CD4-positive, CD25-positive, alpha-beta regulatory T cell (primary cell): Measurements from ENCODE around the gene CFAP299. TPM values are rescaled to one million over a fixed set of nuclear protein-coding genes. Genes with fewer than 3 reads are reported as not detected.

ENCODE experiments used
- ATAC-seq, 2 donors: fragments of 150-1000 bp; cut with Tn5 transposase; one replicate each; pipeline ENCODE4 v1.10.0; 2021; ENCODE audit warnings: low read depth in 2 of 2, moderate number of reproducible peaks in 2 of 2, moderate library complexity in 1 of 2
- DNase-seq, 3 donors: peaks; one replicate each; pipeline versions ENCODE4 v3.0.0 to v3.0.0-alpha.2; 2012 to 2022; ENCODE audit warnings: mixed read lengths in 1 of 3
- H3K27ac ChIP-seq: one replicate; pipeline ENCODE4 v1.7.0; 2013; ENCODE audit warnings: mild to moderate bottlenecking, low read length; ENCODE audit not compliant: insufficient read depth, poor library complexity, severe bottlenecking
- H3K27me3 ChIP-seq: one replicate; pipeline ENCODE4 v1.7.0; 2013; ENCODE audit warnings: low read length; ENCODE audit not compliant: control insufficient read depth, insufficient read depth
- H3K36me3 ChIP-seq: one replicate; pipeline ENCODE4 v1.7.0; 2013; ENCODE audit warnings: mild to moderate bottlenecking, low read length, moderate library complexity; ENCODE audit not compliant: control insufficient read depth, insufficient read depth
- H3K4me1 ChIP-seq: 2 replicates; pipeline ENCODE4 v1.7.0; 2013; ENCODE audit warnings: mild to moderate bottlenecking, low read length; ENCODE audit not compliant: insufficient read depth, control insufficient read depth, poor library complexity, severe bottlenecking
- H3K4me3 ChIP-seq: one replicate; pipeline ENCODE4 v1.7.0; 2013; ENCODE audit warnings: low read depth, mild to moderate bottlenecking, low read length, moderate library complexity
- H3K9me3 ChIP-seq, 2 experiments: 1 replicate in 1 of 2; 2 replicates in 1 of 2; pipeline ENCODE4 v1.7.0; 2013; ENCODE audit warnings: low read length in 2 of 2, mild to moderate bottlenecking in 1 of 2, moderate library complexity in 1 of 2; ENCODE audit not compliant: control insufficient read depth in 2 of 2
- H3K27ac Mint-ChIP-seq, 3 donors: one replicate each; pipeline ENCODE4 v1.8.0; 2020 to 2022; ENCODE audit warnings: mild to moderate bottlenecking in 3 of 3, mixed read lengths in 3 of 3, moderate library complexity in 2 of 3
- H3K27me3 Mint-ChIP-seq: one replicate; pipeline ENCODE4 v1.8.0; 2022; ENCODE audit warnings: mild to moderate bottlenecking, mixed read lengths
- H3K36me3 Mint-ChIP-seq: one replicate; pipeline ENCODE4 v1.8.0; 2020; ENCODE audit warnings: mixed read lengths
- H3K4me1 Mint-ChIP-seq, 4 donors: one replicate each; pipeline ENCODE4 v1.8.0; 2020 to 2022; ENCODE audit warnings: mixed read lengths in 4 of 4, mild to moderate bottlenecking in 1 of 4
- H3K4me3 Mint-ChIP-seq, 4 donors: one replicate each; pipeline ENCODE4 v1.8.0; 2020 to 2022; ENCODE audit warnings: mild to moderate bottlenecking in 4 of 4, mixed read lengths in 4 of 4, moderate library complexity in 3 of 4
- H3K9me3 Mint-ChIP-seq, 7 donors: one replicate each; pipeline ENCODE4 v1.8.0; 2020 to 2022; ENCODE audit warnings: mixed read lengths in 7 of 7, mild to moderate bottlenecking in 3 of 7, moderate library complexity in 2 of 7
- polyA plus RNA-seq, 4 donors: library from polyadenylated mRNA; unstranded; fragments of 300-500 nt; fragmentation: Illumina TruSeq; gene quantifications; one replicate each; pipeline ENCODE4 v1.2.3, GENCODE V29; 2021
- total RNA-seq: library from RNA; stranded (reverse); gene quantifications from one replicate; pipeline ENCODE4 v1.2.3, GENCODE V29; 2022

The CFAP299 gene
- total and polyA plus RNA-seq, 5 donors from 2014 or later = not detected

- H3K27me3 ChIP-seq = no peaks in the 10 kb centered on the region
- Mint-ChIP-seq H3K9me3 (peaks cover 0 to 2% (median 0%) of the 10 kb centered on the region in 7 donors), H3K4me3 (no peak overlapping the region), H3K27ac (no peak overlapping the region), H3K27me3 (no peaks in the 10 kb centered on the region), H3K4me1 (peaks cover 0 to 5% (median 0%) of the 10 kb centered on the region in 4 donors), H3K36me3 (no peaks in the 10 kb centered on the region)
- no peak overlapping the region for H3K27ac ChIP-seq
- H3K36me3 ChIP-seq = no peaks in the 10 kb centered on the region
- H3K4me3 ChIP-seq = no peak overlapping the region
- no peak for ATAC-seq
- DNase-seq = no peak
- H3K4me1 ChIP-seq = no peaks in the 10 kb centered on the region
- no peaks in the 10 kb centered on the region for H3K9me3 ChIP-seq
These were observed 540.1 kb downstream of the CFAP299 start for GRCh38 chr4:80875642-80876041.

DNA sequence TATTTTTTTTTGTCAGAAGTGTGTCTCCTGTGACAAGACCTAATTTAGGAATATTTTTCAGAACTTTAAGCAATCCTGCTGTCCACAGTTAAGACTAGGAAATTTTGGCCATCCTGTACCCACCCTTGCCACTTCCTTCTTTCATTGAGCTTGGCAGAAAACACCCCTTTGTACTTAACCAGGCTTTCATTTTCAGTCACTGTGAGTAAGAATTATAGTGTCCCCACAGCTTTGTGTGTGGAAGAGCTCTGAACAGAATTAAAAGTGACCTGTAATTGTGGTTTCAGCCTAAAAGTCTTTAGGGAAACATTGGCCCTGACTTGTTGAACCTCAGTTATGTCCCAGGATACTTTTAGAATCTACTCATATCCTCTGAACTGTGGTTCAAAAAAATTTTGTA is 541.3 kb downstream of the CFAP299 start:
- Histone ChIP-seq H3K36me3 (no peaks in the 10 kb centered on the region), H3K4me1 (no peaks in the 10 kb centered on the region), H3K4me3 (no peak overlapping the region), H3K27me3 (no peaks in the 10 kb centered on the region), H3K9me3 (no peaks in the 10 kb centered on the region), H3K27ac (no peak overlapping the region)
- ATAC-seq (no peak), DNase-seq (peak in 1 of 3 donors; percentile 18)
- H3K36me3 Mint-ChIP-seq = peaks cover 3% of the 10 kb centered on the region
- peaks cover 0 to 2% (median 0%) of the 10 kb centered on the region in 7 donors for H3K9me3 Mint-ChIP-seq
- no peak overlapping the region for H3K27ac Mint-ChIP-seq
- peaks cover 0 to 5% (median 0%) of the 10 kb centered on the region in 4 donors for H3K4me1 Mint-ChIP-seq
- no peaks in the 10 kb centered on the region for H3K27me3 Mint-ChIP-seq
- H3K4me3 Mint-ChIP-seq = no peak overlapping the region

- Mint-ChIP-seq H3K4me1 (peaks cover 0 to 5% (median 0%) of the 10 kb centered on the region in 4 donors), H3K9me3 (peaks cover 0 to 2% (median 0%) of the 10 kb centered on the region in 7 donors), H3K36me3 (peaks cover 4% of the 10 kb centered on the region), H3K27me3 (peaks cover 4% of the 10 kb centered on the region), H3K27ac (no peak overlapping the region), H3K4me3 (no peak overlapping the region)
- no peaks in the 10 kb centered on the region for H3K4me1 ChIP-seq
- no peak overlapping the region for H3K27ac ChIP-seq
- H3K4me3 ChIP-seq = no peak overlapping the region
- no peak for DNase-seq
- H3K9me3 ChIP-seq = no peaks in the 10 kb centered on the region
- H3K36me3 ChIP-seq = no peaks in the 10 kb centered on the region
- ATAC-seq = no peak
- H3K27me3 ChIP-seq = no peaks in the 10 kb centered on the region
These were observed 542.7 kb downstream of the CFAP299 start for GRCh38 chr4:80878218-80878617.

DNA sequence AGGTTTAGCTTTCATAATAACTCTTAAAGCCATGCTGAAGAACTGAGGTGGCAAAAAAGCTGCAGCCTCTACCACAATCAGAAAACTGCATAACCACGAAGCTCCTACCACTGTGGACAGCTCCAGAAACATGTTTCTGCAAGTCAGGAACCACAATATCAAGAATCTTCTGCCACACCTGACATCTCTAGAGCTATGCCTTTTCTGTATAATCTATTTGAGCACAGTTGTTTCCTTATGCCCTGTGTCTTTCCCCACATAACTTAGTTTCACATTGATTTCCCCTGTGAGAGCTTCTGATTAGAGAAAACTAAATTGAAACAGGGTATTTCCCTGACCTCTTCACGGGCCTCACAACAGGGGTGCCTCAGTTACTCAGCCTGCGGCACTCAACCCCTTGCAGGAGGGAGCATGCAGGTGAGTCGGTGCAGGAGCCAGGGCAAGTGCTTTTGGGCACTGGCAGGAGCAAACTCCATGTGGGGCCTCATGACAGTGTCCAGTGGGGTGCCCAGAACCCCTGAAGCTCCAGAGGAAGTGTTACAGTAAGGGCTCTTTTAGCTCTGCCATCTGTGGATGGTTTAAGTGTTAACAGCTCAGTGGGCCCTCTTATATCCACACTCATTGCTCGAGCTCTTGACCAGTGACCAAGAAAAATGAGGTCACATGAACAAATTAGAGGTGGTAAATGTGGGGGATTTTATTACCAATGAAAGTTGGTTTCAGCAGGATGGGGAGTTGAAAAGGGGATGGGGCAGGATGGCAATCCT is 562.2 kb downstream of the CFAP299 start:
- no peak for DNase-seq
- peaks cover 4% of the 10 kb centered on the region for H3K27me3 Mint-ChIP-seq
- no peak overlapping the region for H3K4me3 ChIP-seq
- no peaks in the 10 kb centered on the region for H3K36me3 Mint-ChIP-seq
- no peaks in the 10 kb centered on the region for H3K4me1 ChIP-seq
- peaks cover 0 to 3% (median 0%) of the 10 kb centered on the region in 4 donors for H3K4me1 Mint-ChIP-seq
- H3K9me3 Mint-ChIP-seq = peaks cover 0 to 4% (median 1%) of the 10 kb centered on the region in 7 donors
- H3K4me3 Mint-ChIP-seq = no peak overlapping the region
- peaks cover 2% of the 10 kb centered on the region for H3K27me3 ChIP-seq
- no peaks in the 10 kb centered on the region for H3K36me3 ChIP-seq
- no peak overlapping the region for H3K27ac ChIP-seq
- no peak for ATAC-seq
- no peak overlapping the region for H3K27ac Mint-ChIP-seq
- H3K9me3 ChIP-seq = no peaks in the 10 kb centered on the region

- Histone ChIP-seq H3K4me1 (no peaks in the 10 kb centered on the region), H3K4me3 (no peak overlapping the region), H3K27me3 (no peaks in the 10 kb centered on the region), H3K27ac (no peak overlapping the region), H3K36me3 (no peaks in the 10 kb centered on the region), H3K9me3 (no peaks in the 10 kb centered on the region)
- Mint-ChIP-seq H3K9me3 (peaks cover 0 to 2% (median 0%) of the 10 kb centered on the region in 7 donors), H3K27ac (no peak overlapping the region), H3K4me1 (peaks cover 0 to 3% (median 0%) of the 10 kb centered on the region in 4 donors), H3K36me3 (no peaks in the 10 kb centered on the region), H3K4me3 (no peak overlapping the region), H3K27me3 (no peaks in the 10 kb centered on the region)
- ATAC-seq (no peak), DNase-seq (no peak)
These were observed 565.4 kb downstream of the CFAP299 start for GRCh38 chr4:80900908-80901307.

DNA sequence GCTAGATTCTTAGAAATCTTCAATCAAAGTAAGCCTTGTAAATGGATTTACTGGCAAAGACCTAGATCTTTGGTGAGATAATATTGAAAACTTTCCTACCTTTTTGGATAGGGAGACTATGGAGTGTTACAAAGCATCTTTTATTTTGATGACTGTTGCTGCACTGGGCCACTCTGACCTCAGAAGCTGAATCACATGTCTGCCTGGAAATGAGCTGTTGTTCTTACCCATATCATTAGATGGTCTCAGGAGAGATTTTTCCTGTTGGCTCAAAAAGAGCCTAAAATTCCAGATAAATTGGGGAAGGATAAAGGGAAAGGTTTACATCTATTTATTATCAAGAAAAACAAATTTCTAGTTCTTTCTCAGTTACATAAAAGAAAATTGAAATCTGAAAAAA is 567.5 kb downstream of the CFAP299 start:
- Histone ChIP-seq H3K27ac (no peak overlapping the region), H3K4me3 (no peak overlapping the region), H3K9me3 (peaks cover 0 to 3% of the 10 kb centered on the region in 2 experiments), H3K4me1 (no peaks in the 10 kb centered on the region), H3K36me3 (no peaks in the 10 kb centered on the region), H3K27me3 (no peaks in the 10 kb centered on the region)
- no peak for ATAC-seq
- no peaks in the 10 kb centered on the region for H3K27me3 Mint-ChIP-seq
- peaks cover 0 to 3% (median 0%) of the 10 kb centered on the region in 4 donors for H3K4me1 Mint-ChIP-seq
- no peaks in the 10 kb centered on the region for H3K36me3 Mint-ChIP-seq
- no peak overlapping the region for H3K27ac Mint-ChIP-seq
- DNase-seq = no peak
- H3K4me3 Mint-ChIP-seq = no peak overlapping the region
- peaks cover 0 to 12% (median 5%) of the 10 kb centered on the region in 7 donors for H3K9me3 Mint-ChIP-seq

DNA sequence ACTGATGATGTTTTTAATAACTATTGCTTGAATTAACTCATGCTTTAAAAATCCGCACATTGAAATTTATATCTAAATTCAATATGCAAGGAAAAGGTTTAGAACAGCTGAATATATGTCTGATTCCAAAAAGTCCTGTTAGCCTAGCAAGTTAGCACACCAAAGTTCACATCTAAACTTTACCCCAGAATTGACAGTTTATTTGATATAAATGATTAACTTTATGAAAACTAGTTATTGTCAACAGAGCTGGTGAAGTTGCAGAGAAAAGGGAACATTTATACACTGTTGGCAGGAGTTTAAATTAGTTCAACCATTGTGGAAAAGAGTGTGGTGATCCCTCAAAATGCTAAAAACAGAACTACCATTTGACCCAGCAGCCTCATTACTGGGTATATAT is 574.4 kb downstream of the CFAP299 start:
- no peak overlapping the region for H3K4me3 Mint-ChIP-seq
- H3K9me3 ChIP-seq = peaks cover 0 to 5% of the 10 kb centered on the region in 2 experiments
- H3K27me3 Mint-ChIP-seq = no peaks in the 10 kb centered on the region
- no peak for ATAC-seq
- H3K4me1 ChIP-seq = no peaks in the 10 kb centered on the region
- H3K27me3 ChIP-seq = no peaks in the 10 kb centered on the region
- peaks cover 0 to 14% (median 8%) of the 10 kb centered on the region in 7 donors for H3K9me3 Mint-ChIP-seq
- H3K4me1 Mint-ChIP-seq = peaks cover 0 to 5% (median 5%) of the 10 kb centered on the region in 4 donors
- no peaks in the 10 kb centered on the region for H3K36me3 ChIP-seq
- H3K27ac Mint-ChIP-seq = no peak overlapping the region
- H3K4me3 ChIP-seq = no peak overlapping the region
- no peak overlapping the region for H3K27ac ChIP-seq
- H3K36me3 Mint-ChIP-seq = no peaks in the 10 kb centered on the region
- no peak for DNase-seq

DNA sequence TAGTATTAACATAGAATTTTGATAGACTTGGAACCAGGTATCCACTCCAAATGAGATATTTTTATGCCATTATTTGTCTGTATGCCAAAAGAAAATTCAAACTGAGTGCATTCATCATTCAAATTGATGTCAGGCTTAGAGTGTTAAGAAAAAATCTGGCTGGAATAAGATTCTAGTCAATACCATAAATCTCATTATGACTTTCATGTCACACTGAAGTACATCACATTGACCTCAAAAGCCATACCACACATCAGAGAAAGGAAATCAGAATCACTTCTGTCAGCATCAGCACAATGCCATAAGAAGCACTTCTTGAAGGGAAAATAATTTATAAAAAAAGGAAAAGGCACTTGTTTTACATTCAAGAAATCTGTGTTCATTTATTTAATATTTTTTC is 575.9 kb downstream of the CFAP299 start:
- ATAC-seq (no peak), DNase-seq (no peak)
- no peaks in the 10 kb centered on the region for H3K4me1 ChIP-seq
- H3K27me3 ChIP-seq = no peaks in the 10 kb centered on the region
- Mint-ChIP-seq H3K4me3 (no peak overlapping the region), H3K27ac (no peak overlapping the region), H3K4me1 (peaks cover 0 to 5% (median 5%) of the 10 kb centered on the region in 4 donors), H3K36me3 (no peaks in the 10 kb centered on the region), H3K27me3 (no peaks in the 10 kb centered on the region), H3K9me3 (peaks cover 0 to 10% (median 8%) of the 10 kb centered on the region in 7 donors)
- no peaks in the 10 kb centered on the region for H3K36me3 ChIP-seq
- H3K4me3 ChIP-seq = no peak overlapping the region
- H3K9me3 ChIP-seq = peaks cover 0 to 3% of the 10 kb centered on the region in 2 experiments
- H3K27ac ChIP-seq = no peak overlapping the region
